GM20000 (cell line): Measurements from ENCODE around the gene MME.
"Not testable (repeated sequence)": the region's sequence is repeated elsewhere in the genome, so short reads cannot be mapped to it uniquely, and the experiment has no call there.

Source experiments
- DNase-seq: peaks from one replicate; pipeline ENCODE4 v3.0.0; 2012; ENCODE audit warnings: low spot score
- CTCF ChIP-seq: IDR thresholded peaks from 2 replicates; pipeline ENCODE4 v1.5.1; 2012; ENCODE audit warnings: mild to moderate bottlenecking, control low read depth; ENCODE audit errors: extremely low read depth, missing control alignments

MME gene

GRCh38 chr3:155110996-155111901, 31.1 kb downstream of the MME start:
- no peak for DNase-seq
- no peak for TF ChIP-seq CTCF

- no peak for TF ChIP-seq CTCF
- no peak for DNase-seq
Measured at GRCh38 chr3:155111971-155112370, 31.9 kb downstream of the MME start.

GRCh38 chr3:155112661-155113389, 32.7 kb downstream of the MME start:
- TF ChIP-seq CTCF = no peak
- DNase-seq = no peak

- DNase-seq = not testable (repeated sequence)
Measured at GRCh38 chr3:155124745-155125144, 44.6 kb downstream of the MME start.

GRCh38 chr3:155129396-155129795, 49.3 kb downstream of the MME start:
- TF ChIP-seq CTCF = no peak
- DNase-seq = no peak

GRCh38 chr3:155130001-155130400, 49.9 kb downstream of the MME start:
- DNase-seq = no peak
- no peak for TF ChIP-seq CTCF

GRCh38 chr3:155131104-155131503, 51.0 kb downstream of the MME start:
- no peak for DNase-seq
- no peak for TF ChIP-seq CTCF

GRCh38 chr3:155134311-155134710, 54.2 kb downstream of the MME start:
- DNase-seq = not testable (repeated sequence)
